PC-9 (cell line): ENCODE data around the gene FFAR3. TPM values are rescaled to one million over a fixed set of nuclear protein-coding genes. Genes with fewer than 3 reads are reported as not detected.

Experiments used
- BruUV-seq: library from RNA; stranded (reverse); fragments of 400-500 nt; replicated peaks from 2 replicates; lab custom pipeline; 2021; lab: Mats Ljungman, UMichigan
- CTCF ChIA-PET: fragments of 300-600 bp; sonication (Branson Sonifier 250); formaldehyde crosslinking; loops from one replicate; lab custom pipeline; 2022; ENCODE audit warnings: antibody characterized with exemption; lab: Charles Lee
- POLR2A ChIA-PET: fragments of 300-600 bp; sonication (Branson Sonifier 250); formaldehyde crosslinking; loops from one replicate; lab custom pipeline; 2022; ENCODE audit warnings: antibody characterized with exemption; ENCODE audit not compliant: unreplicated experiment; lab: Charles Lee
- DNase-seq, 2 experiments: peaks; one replicate each; pipeline versions ENCODE4 v3.0.0 to v3.0.0-alpha.2; 2015 to 2022; ENCODE audit warnings: mixed read lengths in 1 of 2
- H2AFZ ChIP-seq: fragments of 200-600 bp; sonication (generic); 2 replicates; pipeline ENCODE4 v1.8.1; 2017; ENCODE audit warnings: antibody characterized with exemption
- H3F3A ChIP-seq: fragments of 200-600 bp; sonication (generic); 2 replicates; pipeline ENCODE4 v1.8.1; 2017; ENCODE audit warnings: antibody characterized with exemption, mild to moderate bottlenecking, low read depth; ENCODE audit not compliant: insufficient read depth
- H3K27ac ChIP-seq: fragments of 200-600 bp; sonication (generic); 2 replicates; pipeline ENCODE4 v1.6.1; 2016; ENCODE audit warnings: mixed run types
- H3K27me3 ChIP-seq: fragments of 200-600 bp; sonication (generic); 2 replicates; pipeline ENCODE4 v1.6.1; 2016; ENCODE audit warnings: low read depth, mixed run types; ENCODE audit not compliant: insufficient read depth
- H3K36me3 ChIP-seq: fragments of 200-600 bp; sonication (generic); 2 replicates; pipeline ENCODE4 v1.6.1; 2016; ENCODE audit warnings: low read depth, mixed run types
- H3K4me1 ChIP-seq: fragments of 200-600 bp; sonication (generic); replicated peaks from 2 replicates; pipeline ENCODE4 v1.6.1; 2016; ENCODE audit warnings: mixed run types; ENCODE audit not compliant: insufficient read depth
- H3K4me2 ChIP-seq: fragments of 200-600 bp; sonication (generic); 2 replicates; pipeline ENCODE4 v1.6.1; 2017; ENCODE audit warnings: mixed run types
- H3K4me3 ChIP-seq: fragments of 200-600 bp; sonication (generic); 2 replicates; pipeline ENCODE4 v1.6.1; 2016; ENCODE audit warnings: mixed run types
- H3K79me2 ChIP-seq: fragments of 200-600 bp; sonication (generic); 2 replicates; pipeline ENCODE4 v1.6.1; 2017; ENCODE audit warnings: low read depth, mixed run types
- H3K9me2 ChIP-seq: fragments of 200-600 bp; sonication (generic); 2 replicates; pipeline ENCODE4 v1.8.1; 2017; ENCODE audit warnings: mild to moderate bottlenecking; ENCODE audit not compliant: insufficient read depth
- H3K9me3 ChIP-seq: fragments of 200-600 bp; sonication (generic); 2 replicates; pipeline ENCODE4 v1.8.1; 2016; ENCODE audit warnings: low read depth; ENCODE audit not compliant: insufficient read depth
- H4K20me1 ChIP-seq: fragments of 200-600 bp; sonication (generic); 2 replicates; pipeline ENCODE4 v1.8.1; 2017; ENCODE audit not compliant: insufficient read depth
- EZH2 ChIP-seq: fragments of 200-600 bp; sonication (generic); IDR thresholded peaks from 2 replicates; pipeline ENCODE4 v1.8.0; 2017; ENCODE audit warnings: antibody characterized with exemption, low read depth
- intact Hi-C: fragments of 100-400 bp; cut with micrococcal nuclease; formaldehyde crosslinking; loops from one replicate; pipeline ENCODE4 v1.10.0; 2022; ENCODE audit not compliant: unreplicated experiment
- total RNA-seq: library from RNA; stranded (reverse); gene quantifications from 2 replicates; pipeline ENCODE4 v1.2.3, GENCODE V29; 2021
- TF ChIP-seq, protein P1 (sequence below): fragments of 200-600 bp; sonication (generic); conservative IDR thresholded peaks from 2 replicates; pipeline ENCODE4 v1.6.1; 2017; ENCODE audit warnings: mixed run types, antibody characterized with exemption, mild to moderate bottlenecking, moderate library complexity

Gene FFAR3
- total RNA-seq, 1 experiment from 2014 or later = not detected

DNA sequence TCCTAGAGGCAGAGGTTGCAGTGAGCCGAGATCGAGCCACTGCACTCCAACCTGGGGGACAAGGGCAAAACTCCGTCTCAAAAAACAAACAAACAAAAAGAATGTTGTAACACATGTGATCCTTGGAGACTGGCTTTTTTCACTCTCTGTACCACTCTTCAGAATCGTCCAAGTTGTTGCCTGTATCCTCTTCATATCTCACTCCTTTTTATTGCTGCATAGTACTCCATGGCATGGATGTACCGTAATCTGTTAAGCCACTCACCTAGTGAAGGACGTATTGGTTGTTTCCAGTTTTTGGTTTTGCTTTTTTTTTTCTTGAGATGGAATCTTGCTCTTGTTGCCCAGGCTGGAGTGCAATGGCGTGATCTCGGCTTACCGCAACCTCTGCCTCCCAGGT is 36.2 kb upstream of the FFAR3 start:
- Histone ChIP-seq H3K4me3 (no peak overlapping the region), H2AFZ (no peak overlapping the region), H3F3A (peaks cover 27% of the 10 kb centered on the region), H3K27me3 (no peaks in the 10 kb centered on the region), H3K9me3 (no peaks in the 10 kb centered on the region), H3K79me2 (peaks cover 20% of the 10 kb centered on the region), H3K4me2 (no peak overlapping the region), H3K27ac (no peak overlapping the region), H4K20me1 (no peaks in the 10 kb centered on the region), H3K4me1 (peaks cover 40% of the 10 kb centered on the region), H3K9me2 (no peaks in the 10 kb centered on the region), H3K36me3 (0 out of 2 replicates have a peak, but pooled peaks cover 21% of the 10 kb centered on the region)
- CTCF ChIA-PET = no interaction called here
- DNase-seq = no peak
- BruUV-seq = no TSS peak
- TF ChIP-seq EZH2 = no peak
- TF ChIP-seq, protein P1, sequence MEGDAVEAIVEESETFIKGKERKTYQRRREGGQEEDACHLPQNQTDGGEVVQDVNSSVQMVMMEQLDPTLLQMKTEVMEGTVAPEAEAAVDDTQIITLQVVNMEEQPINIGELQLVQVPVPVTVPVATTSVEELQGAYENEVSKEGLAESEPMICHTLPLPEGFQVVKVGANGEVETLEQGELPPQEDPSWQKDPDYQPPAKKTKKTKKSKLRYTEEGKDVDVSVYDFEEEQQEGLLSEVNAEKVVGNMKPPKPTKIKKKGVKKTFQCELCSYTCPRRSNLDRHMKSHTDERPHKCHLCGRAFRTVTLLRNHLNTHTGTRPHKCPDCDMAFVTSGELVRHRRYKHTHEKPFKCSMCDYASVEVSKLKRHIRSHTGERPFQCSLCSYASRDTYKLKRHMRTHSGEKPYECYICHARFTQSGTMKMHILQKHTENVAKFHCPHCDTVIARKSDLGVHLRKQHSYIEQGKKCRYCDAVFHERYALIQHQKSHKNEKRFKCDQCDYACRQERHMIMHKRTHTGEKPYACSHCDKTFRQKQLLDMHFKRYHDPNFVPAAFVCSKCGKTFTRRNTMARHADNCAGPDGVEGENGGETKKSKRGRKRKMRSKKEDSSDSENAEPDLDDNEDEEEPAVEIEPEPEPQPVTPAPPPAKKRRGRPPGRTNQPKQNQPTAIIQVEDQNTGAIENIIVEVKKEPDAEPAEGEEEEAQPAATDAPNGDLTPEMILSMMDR = no peak
- intact Hi-C loops = no loop called here
- POLR2A ChIA-PET = no interaction called here

DNA sequence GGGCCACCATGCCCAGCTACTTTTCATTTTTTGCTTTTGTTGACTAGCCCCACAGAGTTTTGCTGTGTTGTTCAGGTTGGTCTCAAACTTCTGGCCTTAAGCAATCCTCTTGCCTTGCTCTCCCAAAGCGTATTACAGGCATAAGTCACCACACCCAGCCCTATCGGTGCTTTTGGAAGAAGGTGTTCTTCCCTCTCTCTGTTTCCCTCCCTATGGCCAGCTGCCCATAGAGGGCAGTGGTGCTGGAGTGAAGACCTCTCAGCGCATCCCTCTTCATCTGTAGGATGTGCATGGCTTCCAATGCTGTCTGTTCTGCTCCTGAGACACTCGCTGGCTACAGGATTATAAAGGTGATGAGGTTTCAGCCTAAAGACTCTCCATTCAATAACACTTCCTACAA is 30.6 kb upstream of the FFAR3 start:
- Histone ChIP-seq H3K4me2 (no peak overlapping the region), H3F3A (0 out of 2 replicates have a peak, but pooled peaks cover 3% of the 10 kb centered on the region), H3K4me1 (peaks cover 10% of the 10 kb centered on the region; the same call in 1 of the 2 replicates), H4K20me1 (peaks cover 4% of the 10 kb centered on the region; the same call in 1 of the 2 replicates), H3K4me3 (no peak overlapping the region), H3K36me3 (peaks cover 35% of the 10 kb centered on the region), H3K27ac (no peak overlapping the region), H3K27me3 (no peaks in the 10 kb centered on the region), H3K9me2 (no peaks in the 10 kb centered on the region), H3K9me3 (no peaks in the 10 kb centered on the region), H2AFZ (no peak overlapping the region), H3K79me2 (peaks cover 10% of the 10 kb centered on the region)
- DNase-seq = no peak
- intact Hi-C loops = no loop called here
- BruUV-seq = no TSS peak
- TF ChIP-seq EZH2 = no peak
- TF ChIP-seq, protein P1 = no peak; the same call in 1 of the 2 replicates
- POLR2A ChIA-PET = no interaction called here
- CTCF ChIA-PET = interaction anchor here (0.7 kb wide), 1 partner anchor 286 kb away, joined by 5 read pairs; no protein-coding TSS in a partner anchor

DNA sequence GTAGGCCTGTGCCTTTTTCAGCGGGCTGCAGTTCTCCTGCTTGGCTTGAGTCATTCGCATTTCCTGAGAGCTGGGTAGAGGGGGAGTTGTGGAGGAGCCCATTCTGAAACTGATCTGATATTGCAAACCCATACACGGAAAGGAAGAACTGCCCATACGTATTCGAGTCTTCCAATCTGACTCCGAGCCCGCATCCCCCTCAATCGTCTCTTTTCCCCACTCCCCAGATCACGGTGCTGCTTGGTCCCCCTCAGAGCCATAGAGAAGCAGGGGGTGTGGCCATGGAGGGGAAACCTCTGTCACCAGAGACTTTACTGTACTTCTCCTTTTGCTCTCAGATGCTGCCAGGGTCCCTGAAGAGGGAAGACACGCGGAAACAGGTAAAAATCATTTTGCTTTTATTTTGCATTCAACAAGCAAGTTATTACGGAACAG is 29.4 kb upstream of the FFAR3 start, which contains the start of gene CD22:
CD22 (plus strand) TSS at position 337 of the 435 bp plus-strand sequence. CDS start 2,854 bp downstream, outside the sequence.
- no peak for DNase-seq
- intact Hi-C loops = no loop called here
- Histone ChIP-seq H3K27me3 (no peaks in the 10 kb centered on the region), H3K79me2 (0 out of 2 replicates have a peak, but pooled peaks cover 10% of the 10 kb centered on the region), H3K36me3 (peaks cover 40% of the 10 kb centered on the region), H3K27ac (no peak within 1 kb of the TSS), H3K9me2 (no peaks in the 10 kb centered on the region), H3K4me1 (peaks cover 7% of the 10 kb centered on the region; the same call in 1 of the 2 replicates), H3K4me3 (no peak within 1 kb of the TSS), H4K20me1 (peaks cover 6% of the 10 kb centered on the region; the same call in 1 of the 2 replicates), H3K4me2 (no peak within 1 kb of the TSS), H3F3A (0 out of 2 replicates have a peak, but pooled peaks cover 3% of the 10 kb centered on the region), H2AFZ (no peak within 1 kb of the TSS), H3K9me3 (no peaks in the 10 kb centered on the region)
- no peak for TF ChIP-seq EZH2
- TF ChIP-seq, protein P1 = no peak
- ChIA-PET CTCF (no interaction called here), POLR2A (no interaction called here)
- BruUV-seq = no TSS peak
